ENCODE measurements around the gene ACSS2.

The ACSS2 gene

DNA sequence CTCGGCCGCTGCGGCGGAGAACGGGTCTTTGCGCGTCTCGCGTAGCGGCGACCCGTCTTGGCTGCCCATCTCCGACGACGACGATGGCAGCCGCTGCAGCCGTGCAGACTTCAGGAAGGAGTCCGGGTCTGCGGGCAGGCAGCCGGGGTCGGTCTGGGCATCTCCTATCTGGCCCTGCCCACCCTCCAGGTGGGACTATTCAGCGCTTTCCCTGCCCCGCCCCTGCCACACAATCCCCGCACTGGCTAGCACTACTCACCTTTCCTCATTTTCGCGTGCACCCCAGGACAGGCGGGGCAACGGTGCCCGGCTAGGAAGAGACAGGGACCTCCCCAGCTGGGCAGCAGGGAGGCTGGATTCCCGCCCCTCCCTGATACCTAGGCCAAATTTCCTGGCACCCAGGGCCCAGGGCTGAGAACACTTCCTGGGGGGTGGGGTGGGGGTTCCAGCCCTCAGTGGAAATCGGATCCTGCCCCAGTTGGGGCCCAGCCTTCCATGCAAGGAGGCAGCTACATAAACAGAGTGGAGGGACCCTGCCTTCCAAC lies 12.9 kb upstream of the ACSS2 start:
- no peak for DNase-seq (ENCODE audit: low read depth)
- H3K4me3 ChIP-seq (ENCODE audit: low read length) = no peak overlapping the region
- TF ChIP-seq, protein P1, sequence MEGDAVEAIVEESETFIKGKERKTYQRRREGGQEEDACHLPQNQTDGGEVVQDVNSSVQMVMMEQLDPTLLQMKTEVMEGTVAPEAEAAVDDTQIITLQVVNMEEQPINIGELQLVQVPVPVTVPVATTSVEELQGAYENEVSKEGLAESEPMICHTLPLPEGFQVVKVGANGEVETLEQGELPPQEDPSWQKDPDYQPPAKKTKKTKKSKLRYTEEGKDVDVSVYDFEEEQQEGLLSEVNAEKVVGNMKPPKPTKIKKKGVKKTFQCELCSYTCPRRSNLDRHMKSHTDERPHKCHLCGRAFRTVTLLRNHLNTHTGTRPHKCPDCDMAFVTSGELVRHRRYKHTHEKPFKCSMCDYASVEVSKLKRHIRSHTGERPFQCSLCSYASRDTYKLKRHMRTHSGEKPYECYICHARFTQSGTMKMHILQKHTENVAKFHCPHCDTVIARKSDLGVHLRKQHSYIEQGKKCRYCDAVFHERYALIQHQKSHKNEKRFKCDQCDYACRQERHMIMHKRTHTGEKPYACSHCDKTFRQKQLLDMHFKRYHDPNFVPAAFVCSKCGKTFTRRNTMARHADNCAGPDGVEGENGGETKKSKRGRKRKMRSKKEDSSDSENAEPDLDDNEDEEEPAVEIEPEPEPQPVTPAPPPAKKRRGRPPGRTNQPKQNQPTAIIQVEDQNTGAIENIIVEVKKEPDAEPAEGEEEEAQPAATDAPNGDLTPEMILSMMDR (conservative IDR thresholded peaks at IDR 0.05; ENCODE audit: low read depth, low read length) = no peak

DNA sequence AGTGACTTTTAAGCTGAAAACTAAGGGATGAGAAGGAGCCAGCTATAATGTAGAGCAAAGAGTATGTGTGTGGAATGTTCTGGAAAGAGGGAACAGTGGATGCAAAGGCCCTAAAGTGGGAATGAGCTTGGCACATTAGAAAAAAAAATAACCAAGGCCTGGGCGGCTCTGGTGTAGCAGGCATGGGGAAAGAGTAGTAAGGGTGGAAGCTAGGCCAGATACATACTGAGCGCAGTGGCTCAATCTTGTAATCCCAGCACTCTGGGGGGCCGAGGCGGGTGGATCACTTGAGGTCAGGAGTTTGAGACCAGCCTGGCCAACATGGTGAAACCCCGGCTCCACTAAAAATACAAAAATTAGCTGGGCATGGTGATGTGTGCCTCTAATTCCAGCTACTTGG lies 12.2 kb upstream of the ACSS2 start:
- no peak for DNase-seq (ENCODE audit: low read depth)
- no peak overlapping the region for H3K4me3 ChIP-seq (ENCODE audit: low read length)
- TF ChIP-seq, protein P1 (conservative IDR thresholded peaks at IDR 0.05; ENCODE audit: low read depth, low read length) = no peak

GRCh38 chr20:34871320-34871926 lies 5.0 kb upstream of the ACSS2 start:
- H3K4me3 ChIP-seq (ENCODE audit: low read length) = no peak overlapping the region
- no peak for DNase-seq (ENCODE audit: low read depth)
- TF ChIP-seq, protein P1 (conservative IDR thresholded peaks at IDR 0.05; ENCODE audit: low read depth, low read length) = no peak

DNA sequence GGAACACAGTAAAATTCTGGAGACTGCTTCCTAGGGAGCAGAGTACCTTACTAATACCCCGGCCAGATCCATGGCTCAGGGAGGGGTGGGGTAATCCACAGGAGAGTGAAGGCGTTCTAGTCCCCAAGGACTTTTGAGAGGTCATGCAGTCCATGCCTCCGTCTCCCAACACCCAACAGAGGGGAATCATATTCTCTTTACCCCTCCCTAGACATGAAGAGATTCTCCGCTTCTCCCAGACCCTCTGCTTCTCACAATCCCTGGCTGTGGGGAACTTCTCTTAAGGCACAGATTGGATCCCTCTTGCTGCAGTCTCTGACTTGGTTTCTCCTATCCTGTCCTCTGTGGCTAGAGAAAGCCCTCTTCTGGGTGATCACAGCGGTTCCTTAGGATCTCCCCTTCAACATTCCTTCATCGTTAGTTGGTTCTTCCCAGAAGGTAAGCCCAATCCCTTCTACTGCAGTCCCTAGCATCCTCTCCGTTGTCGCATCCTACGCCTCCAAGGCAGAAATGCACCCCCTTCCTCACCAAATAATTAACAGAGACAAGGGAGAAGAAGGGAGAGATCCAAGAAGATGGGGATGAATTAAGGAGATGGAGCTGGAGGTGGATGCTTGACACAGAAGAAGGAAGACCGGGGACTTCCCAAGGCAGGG lies 4.3 kb upstream of the ACSS2 start:
- DNase-seq (ENCODE audit: low read depth) = no peak
- TF ChIP-seq, protein P1 (conservative IDR thresholded peaks at IDR 0.05; ENCODE audit: low read depth, low read length) = no peak
- H3K4me3 ChIP-seq (ENCODE audit: low read length) = peak overlapping the region; percentile 65

DNA sequence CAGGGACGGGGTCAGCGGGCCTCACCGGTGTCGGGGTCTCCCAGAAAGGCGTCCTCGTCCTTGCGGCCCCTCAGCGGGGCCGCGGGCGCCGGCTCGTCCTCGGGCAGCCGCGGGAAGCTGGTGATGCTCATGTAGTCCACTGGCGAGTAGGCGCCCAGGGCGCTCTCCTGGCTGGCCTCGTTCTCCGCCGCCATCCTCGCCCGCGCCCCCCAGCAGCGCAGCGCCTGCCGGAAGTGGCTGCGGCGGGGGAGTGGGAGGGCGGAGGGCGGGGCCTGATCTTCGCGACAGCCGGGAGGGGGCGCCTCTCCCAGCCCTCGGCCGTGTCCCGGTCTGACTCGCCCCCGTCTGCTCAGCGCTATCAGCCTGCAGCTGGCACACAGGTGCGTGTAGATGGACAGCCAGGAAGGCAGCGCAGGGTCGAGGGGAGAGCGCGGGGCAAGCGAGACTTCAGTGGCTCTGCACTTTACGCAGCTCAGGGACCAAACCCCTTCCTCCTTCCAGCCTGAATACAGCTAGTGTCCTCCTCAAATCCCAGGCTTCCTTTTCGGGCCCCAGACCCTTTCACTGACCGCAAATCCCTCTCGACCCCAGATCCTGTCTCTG lies 3.7 kb upstream of the ACSS2 start, which contains the start of gene GGT7:
Gene GGT7, minus strand, starts transcription at position 235 of the 603 bp plus-strand sequence. Its CDS starts 41 bp downstream, at position 194.
- TF ChIP-seq, protein P1 (conservative IDR thresholded peaks at IDR 0.05; ENCODE audit: low read depth, low read length) = peak; percentile 61
- no peak for DNase-seq (ENCODE audit: low read depth)
- H3K4me3 ChIP-seq (ENCODE audit: low read length) = peak within 1 kb of the TSS; percentile 65

DNA sequence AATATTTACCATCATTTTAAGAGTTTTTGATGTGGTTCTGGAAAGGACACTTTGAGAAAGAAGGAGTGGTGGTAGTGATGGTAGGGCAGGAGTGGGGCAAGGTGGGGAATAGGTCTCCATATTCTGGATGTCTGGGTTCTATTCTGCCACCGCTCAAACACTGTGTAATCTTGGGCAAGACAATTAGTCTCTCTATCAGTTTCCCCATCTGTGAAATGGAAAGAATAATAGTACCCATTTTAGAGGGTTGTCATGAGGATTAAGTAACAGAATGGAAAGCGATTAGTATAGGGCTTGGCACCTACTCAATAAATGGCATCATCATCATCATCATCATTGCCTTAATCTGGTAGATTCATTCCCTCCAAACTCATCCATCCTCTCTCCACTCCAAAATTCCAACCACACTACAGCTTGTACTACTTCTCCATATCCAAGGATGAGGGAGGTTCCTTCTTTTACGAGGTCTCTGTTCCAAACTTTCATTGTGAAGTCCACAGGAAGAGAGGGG lies 2.8 kb upstream of the ACSS2 start:
- no peak overlapping the region for H3K4me3 ChIP-seq (ENCODE audit: low read length)
- TF ChIP-seq, protein P1 (conservative IDR thresholded peaks at IDR 0.05; ENCODE audit: low read depth, low read length) = no peak
- DNase-seq (ENCODE audit: low read depth) = no peak

All from retinal pigment epithelial cell (primary cell).